A549 (cell line): ENCODE measurements around the gene ITCH.

Source experiments
- CBX2 ChIP-seq: fragments of 200-600 bp; sonication (generic); IDR thresholded peaks from 2 replicates; pipeline ENCODE4 v1.6.1; 2016; ENCODE audit warnings: low read depth, mild to moderate bottlenecking, borderline replicate concordance
- CEBPB ChIP-seq, 2 experiments: fragments of >200 bp in 1 of 2; sonication (Bioruptor Twin) in 1 of 2; formaldehyde crosslinking in 1 of 2; IDR thresholded peaks; 2 replicates each; pipeline ENCODE4 v1.6.1; 2012 to 2016
- EHMT2 ChIP-seq: fragments of 200-600 bp; sonication (generic); IDR thresholded peaks from 2 replicates; pipeline ENCODE4 v1.6.1; 2016; ENCODE audit warnings: antibody characterized with exemption, low read depth, mild to moderate bottlenecking, moderate library complexity
- HOXA7 ChIP-seq: fragments of 250-450 bp; sonication (Bioruptor Pico); IDR thresholded peaks from 2 replicates; pipeline ENCODE4 v1.5.0; 2020; ENCODE audit warnings: mild to moderate bottlenecking, moderate library complexity
- JUNB ChIP-seq: fragments of >200 bp; sonication (Bioruptor Twin); formaldehyde crosslinking; IDR thresholded peaks from 2 replicates; pipeline ENCODE4 v1.6.1; 2016
- KDM5A ChIP-seq: fragments of 200-600 bp; sonication (generic); IDR thresholded peaks from 2 replicates; pipeline ENCODE4 v1.6.1; 2016; ENCODE audit warnings: antibody characterized with exemption, mild to moderate bottlenecking
- MYC ChIP-seq: IDR thresholded peaks from 2 replicates; pipeline ENCODE4 v1.6.1; 2012; ENCODE audit warnings: mild to moderate bottlenecking, inconsistent platforms, low read length, improper control_type of control experiment, borderline replicate concordance
- POLR2A ChIP-seq: IDR thresholded peaks from 2 replicates; pipeline ENCODE4 v1.6.1; 2012; ENCODE audit warnings: mild to moderate bottlenecking, low read length
- RAD21 ChIP-seq, 2 experiments: fragments of >200 bp in 1 of 2; sonication (Bioruptor Twin) in 1 of 2; formaldehyde crosslinking in 1 of 2; IDR thresholded peaks in 1 of 2; conservative IDR thresholded peaks in 1 of 2; 2 replicates in 1 of 2; 3 replicates in 1 of 2; pipeline ENCODE4 v1.6.1; 2012 to 2018; ENCODE audit warnings: inconsistent platforms in 1 of 2
- RARB ChIP-seq: fragments of 250-450 bp; sonication (Bioruptor Pico); IDR thresholded peaks from 2 replicates; pipeline ENCODE4 v1.8.0; 2021; ENCODE audit warnings: mild to moderate bottlenecking, moderate library complexity
- RCOR1 ChIP-seq: fragments of 150-350 bp; IDR thresholded peaks from 2 replicates; pipeline ENCODE4 v1.6.1; 2014; ENCODE audit warnings: antibody characterized with exemption, low read length, low read depth
- TF ChIP-seq, protein P1 (sequence below): fragments of >200 bp; sonication (Bioruptor Twin); formaldehyde crosslinking; IDR thresholded peaks from 3 replicates; pipeline ENCODE4 v1.5.1; 2016
- TF ChIP-seq, protein P2 (sequence below): IDR thresholded peaks from 2 replicates; pipeline ENCODE4 v1.6.1; 2012
- TF ChIP-seq, protein P3 (sequence below): fragments of 450-650 bp; IDR thresholded peaks from 2 replicates; pipeline ENCODE4 v1.6.1; 2014; ENCODE audit warnings: antibody characterized with exemption

DNA sequence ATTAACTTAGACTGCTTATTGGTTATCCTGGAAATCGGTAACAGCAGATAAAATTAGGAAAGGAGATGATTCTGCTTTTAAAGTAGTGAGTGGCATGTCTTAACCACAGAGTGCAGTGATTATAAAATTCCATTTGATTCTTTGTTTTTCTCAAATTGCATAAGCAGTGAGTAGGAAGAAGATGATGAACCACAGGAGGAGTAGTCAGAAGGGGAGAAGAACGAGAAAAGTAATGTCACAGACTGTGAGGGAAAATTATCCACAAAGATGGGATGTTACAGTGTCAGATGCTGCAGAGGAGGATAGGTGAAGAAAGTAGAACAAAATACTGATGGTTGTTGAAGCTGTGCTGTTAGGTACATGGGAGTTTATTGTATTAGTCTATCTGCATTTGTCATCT, 63.0 kb downstream of the ITCH start:
- TF ChIP-seq MYC (no peak), KDM5A (no peak), CBX2 (no peak), RCOR1 (no peak), JUNB (no peak), HOXA7 (CRISPR knock-in tag) (no peak), CEBPB (IDR thresholded peaks at IDR 0.05) (no peak), POLR2A (no peak), EHMT2 (no peak), RARB (no peak), RAD21 (conservative IDR thresholded peaks at IDR 0.05 in 1 of 2, IDR thresholded peaks at IDR 0.05 in 1 of 2) (no peak)
- TF ChIP-seq, protein P1, sequence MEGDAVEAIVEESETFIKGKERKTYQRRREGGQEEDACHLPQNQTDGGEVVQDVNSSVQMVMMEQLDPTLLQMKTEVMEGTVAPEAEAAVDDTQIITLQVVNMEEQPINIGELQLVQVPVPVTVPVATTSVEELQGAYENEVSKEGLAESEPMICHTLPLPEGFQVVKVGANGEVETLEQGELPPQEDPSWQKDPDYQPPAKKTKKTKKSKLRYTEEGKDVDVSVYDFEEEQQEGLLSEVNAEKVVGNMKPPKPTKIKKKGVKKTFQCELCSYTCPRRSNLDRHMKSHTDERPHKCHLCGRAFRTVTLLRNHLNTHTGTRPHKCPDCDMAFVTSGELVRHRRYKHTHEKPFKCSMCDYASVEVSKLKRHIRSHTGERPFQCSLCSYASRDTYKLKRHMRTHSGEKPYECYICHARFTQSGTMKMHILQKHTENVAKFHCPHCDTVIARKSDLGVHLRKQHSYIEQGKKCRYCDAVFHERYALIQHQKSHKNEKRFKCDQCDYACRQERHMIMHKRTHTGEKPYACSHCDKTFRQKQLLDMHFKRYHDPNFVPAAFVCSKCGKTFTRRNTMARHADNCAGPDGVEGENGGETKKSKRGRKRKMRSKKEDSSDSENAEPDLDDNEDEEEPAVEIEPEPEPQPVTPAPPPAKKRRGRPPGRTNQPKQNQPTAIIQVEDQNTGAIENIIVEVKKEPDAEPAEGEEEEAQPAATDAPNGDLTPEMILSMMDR, result no peak
- TF ChIP-seq, protein P2, sequence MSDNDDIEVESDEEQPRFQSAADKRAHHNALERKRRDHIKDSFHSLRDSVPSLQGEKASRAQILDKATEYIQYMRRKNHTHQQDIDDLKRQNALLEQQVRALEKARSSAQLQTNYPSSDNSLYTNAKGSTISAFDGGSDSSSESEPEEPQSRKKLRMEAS, result no peak
- TF ChIP-seq, protein P3, sequence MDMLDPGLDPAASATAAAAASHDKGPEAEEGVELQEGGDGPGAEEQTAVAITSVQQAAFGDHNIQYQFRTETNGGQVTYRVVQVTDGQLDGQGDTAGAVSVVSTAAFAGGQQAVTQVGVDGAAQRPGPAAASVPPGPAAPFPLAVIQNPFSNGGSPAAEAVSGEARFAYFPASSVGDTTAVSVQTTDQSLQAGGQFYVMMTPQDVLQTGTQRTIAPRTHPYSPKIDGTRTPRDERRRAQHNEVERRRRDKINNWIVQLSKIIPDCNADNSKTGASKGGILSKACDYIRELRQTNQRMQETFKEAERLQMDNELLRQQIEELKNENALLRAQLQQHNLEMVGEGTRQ, result no peak
